Amygdala (tissue), 56 donors: ENCODE results near the gene REG3A.

Source experiments
- DNase-seq, 56 donors: peaks; one replicate each; lab custom pipeline; 2025; lab: John Stamatoyannopoulos, UW

Gene REG3A

GRCh38 chr2:79159653-79160052 is at the start of gene REG3A:
TSS of gene REG3A (minus strand) at chr2:79159753. CDS start at chr2:79159405, 348 bp downstream.
- no peak for DNase-seq

GRCh38 chr2:79200762-79201161 is 41.2 kb upstream of the REG3A start:
- DNase-seq, result no peak

- no peak for DNase-seq
Measured at GRCh38 chr2:79191816-79192215, 32.3 kb upstream of the REG3A start.

- DNase-seq, result no peak
Measured at GRCh38 chr2:79191081-79191480, 31.5 kb upstream of the REG3A start.

GRCh38 chr2:79189465-79189864 is 29.9 kb upstream of the REG3A start:
- DNase-seq, result no peak

- DNase-seq, result no peak
Measured at GRCh38 chr2:79181617-79182016, 22.1 kb upstream of the REG3A start.

- no peak for DNase-seq
Measured at GRCh38 chr2:79180092-79180491, 20.5 kb upstream of the REG3A start.

GRCh38 chr2:79179036-79179435 is 19.5 kb upstream of the REG3A start:
- no peak for DNase-seq

- DNase-seq, result no peak
Measured at GRCh38 chr2:79178076-79178674, 18.6 kb upstream of the REG3A start.

- DNase-seq, result no peak
Measured at GRCh38 chr2:79171348-79171958, 11.9 kb upstream of the REG3A start.

GRCh38 chr2:79162801-79163200 is 3.2 kb upstream of the REG3A start:
- DNase-seq, result no peak

- no peak for DNase-seq
Measured at GRCh38 chr2:79162132-79162531, 2.6 kb upstream of the REG3A start.

- DNase-seq, result no peak
Measured at GRCh38 chr2:79159030-79159429, 523 bp downstream of the REG3A start.

GRCh38 chr2:79155826-79156476 is 3.6 kb downstream of the REG3A start:
- DNase-seq, result no peak

GRCh38 chr2:79139423-79139822 is 20.1 kb downstream of the REG3A start:
- DNase-seq, result no peak

- no peak for DNase-seq
Measured at GRCh38 chr2:79138385-79138784, 21.2 kb downstream of the REG3A start.

- no peak for DNase-seq
Measured at GRCh38 chr2:79131687-79132086, 27.9 kb downstream of the REG3A start.

GRCh38 chr2:79129804-79130203 is 29.7 kb downstream of the REG3A start:
- no peak for DNase-seq

- DNase-seq, result no peak
Measured at GRCh38 chr2:79129260-79129659, 30.3 kb downstream of the REG3A start.

- DNase-seq, result no peak
Measured at GRCh38 chr2:79128406-79128805, 31.1 kb downstream of the REG3A start.

- no peak for DNase-seq
Measured at GRCh38 chr2:79125721-79125985, 33.9 kb downstream of the REG3A start.

GRCh38 chr2:79124907-79125720 is 34.4 kb downstream of the REG3A start:
- no peak for DNase-seq
